22Rv1 (cell line): Measurements from ENCODE around the gene CRABP1.

Source experiments
- H3K27ac ChIP-seq: fragments of 450-650 bp; 2 replicates; pipeline ENCODE4 v1.5.1; 2017
- CTCF ChIP-seq: fragments of 450-650 bp; IDR thresholded peaks from 2 replicates; pipeline ENCODE4 v1.5.1; 2017; ENCODE audit warnings: mild to moderate bottlenecking
- ZFX ChIP-seq: fragments of 450-650 bp; IDR thresholded peaks from 2 replicates; pipeline ENCODE4 v1.6.1; 2017; ENCODE audit warnings: antibody characterized with exemption, borderline replicate concordance

Gene CRABP1

DNA sequence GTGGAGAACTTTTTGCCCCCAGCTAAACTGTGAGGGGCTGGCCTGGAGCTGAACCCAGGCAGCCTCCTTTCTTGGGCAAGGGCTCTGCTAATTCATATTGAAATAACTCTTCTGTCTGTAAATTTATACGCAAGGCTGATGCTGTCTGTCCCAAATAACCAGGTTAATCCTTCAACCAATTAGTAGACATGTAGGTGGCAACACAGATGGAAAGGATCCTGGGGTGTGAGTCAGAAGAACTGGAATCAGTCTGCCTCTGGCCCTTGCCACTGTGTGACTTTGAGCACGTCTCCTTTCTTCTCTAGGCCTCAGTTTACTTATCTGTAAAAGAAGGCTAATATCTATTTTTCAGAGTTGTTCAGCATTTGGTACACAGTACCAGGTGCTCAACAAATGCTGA is 49.6 kb downstream of the CRABP1 start:
- no peak overlapping the region for H3K27ac ChIP-seq
- TF ChIP-seq CTCF (no peak), ZFX (no peak)

GRCh38 chr15:78390242-78390641 is 50.1 kb downstream of the CRABP1 start:
- no peak overlapping the region for H3K27ac ChIP-seq
- TF ChIP-seq CTCF = no peak
- TF ChIP-seq ZFX = no peak

GRCh38 chr15:78390826-78391225 is 50.7 kb downstream of the CRABP1 start:
- TF ChIP-seq ZFX (no peak), CTCF (no peak)
- H3K27ac ChIP-seq = no peak overlapping the region

GRCh38 chr15:78391781-78392180 is 51.6 kb downstream of the CRABP1 start:
- no peak for TF ChIP-seq ZFX
- no peak for TF ChIP-seq CTCF
- H3K27ac ChIP-seq = no peak overlapping the region

GRCh38 chr15:78392430-78392829 is 52.3 kb downstream of the CRABP1 start:
- no peak overlapping the region for H3K27ac ChIP-seq
- TF ChIP-seq CTCF (no peak), ZFX (no peak)

GRCh38 chr15:78393137-78393536 is 53.0 kb downstream of the CRABP1 start:
- TF ChIP-seq ZFX (no peak), CTCF (no peak)
- no peak overlapping the region for H3K27ac ChIP-seq

GRCh38 chr15:78394026-78394425 is 53.9 kb downstream of the CRABP1 start:
- no peak overlapping the region for H3K27ac ChIP-seq
- TF ChIP-seq ZFX (no peak), CTCF (no peak)
